ENCODE measurements around the gene STOML3.

STOML3 gene

DNA sequence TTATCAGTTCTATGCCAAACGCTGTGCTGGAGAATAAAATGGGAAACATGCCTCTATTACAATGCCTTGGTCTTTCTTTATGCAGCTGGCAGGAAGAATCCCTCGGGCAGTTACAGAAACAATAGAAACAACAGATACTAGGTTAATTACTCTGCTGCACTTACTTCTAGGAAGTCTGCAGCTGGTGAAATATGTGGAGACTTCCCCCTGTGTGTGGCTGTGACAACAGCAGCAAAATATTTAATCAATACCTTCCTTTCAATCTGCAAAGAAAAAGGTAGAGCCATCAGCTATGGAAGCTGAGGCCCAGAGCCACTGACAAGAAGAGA lies 9.9 kb downstream of the STOML3 start:
- no peak for DNase-seq

DNA sequence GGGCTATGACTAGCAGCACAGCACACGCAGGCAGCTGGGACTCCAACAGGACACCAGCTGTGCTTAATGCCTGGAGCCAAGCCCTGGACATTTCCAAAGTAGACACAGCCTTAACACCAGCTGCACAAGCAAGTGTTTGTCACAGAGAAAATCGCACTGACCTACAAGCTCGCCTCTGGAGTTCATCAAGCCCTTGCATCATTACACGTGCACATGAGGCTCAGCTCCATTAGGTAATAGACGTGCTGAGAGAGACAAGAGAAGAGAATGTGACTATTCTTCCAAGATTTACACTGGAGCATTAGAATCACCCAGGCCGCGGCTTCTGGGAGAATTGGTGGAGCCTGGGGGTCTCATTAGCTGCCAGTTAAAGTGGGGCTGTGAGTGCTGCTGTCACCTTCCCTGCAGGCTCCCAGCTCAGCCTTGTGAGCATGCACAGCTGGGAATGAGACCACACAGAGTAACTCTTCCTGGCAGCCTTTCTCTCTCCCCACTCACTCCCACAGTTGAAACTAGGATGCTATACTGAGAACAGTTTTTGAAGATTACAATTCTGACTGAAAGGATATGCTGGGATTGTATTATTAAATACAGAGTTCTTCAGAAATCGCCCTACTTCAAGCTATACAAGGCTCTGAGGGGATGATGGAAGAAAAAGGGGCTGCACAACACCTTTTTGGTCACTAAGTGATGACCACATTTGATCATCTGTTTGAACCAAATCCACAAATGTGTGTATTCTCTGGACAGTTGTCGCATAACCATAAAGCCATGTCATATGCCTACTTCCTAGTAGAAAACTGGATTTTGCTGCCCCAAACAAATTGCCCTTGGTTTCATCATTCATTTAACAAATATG lies 10.5 kb downstream of the STOML3 start:
- no peak for DNase-seq

DNA sequence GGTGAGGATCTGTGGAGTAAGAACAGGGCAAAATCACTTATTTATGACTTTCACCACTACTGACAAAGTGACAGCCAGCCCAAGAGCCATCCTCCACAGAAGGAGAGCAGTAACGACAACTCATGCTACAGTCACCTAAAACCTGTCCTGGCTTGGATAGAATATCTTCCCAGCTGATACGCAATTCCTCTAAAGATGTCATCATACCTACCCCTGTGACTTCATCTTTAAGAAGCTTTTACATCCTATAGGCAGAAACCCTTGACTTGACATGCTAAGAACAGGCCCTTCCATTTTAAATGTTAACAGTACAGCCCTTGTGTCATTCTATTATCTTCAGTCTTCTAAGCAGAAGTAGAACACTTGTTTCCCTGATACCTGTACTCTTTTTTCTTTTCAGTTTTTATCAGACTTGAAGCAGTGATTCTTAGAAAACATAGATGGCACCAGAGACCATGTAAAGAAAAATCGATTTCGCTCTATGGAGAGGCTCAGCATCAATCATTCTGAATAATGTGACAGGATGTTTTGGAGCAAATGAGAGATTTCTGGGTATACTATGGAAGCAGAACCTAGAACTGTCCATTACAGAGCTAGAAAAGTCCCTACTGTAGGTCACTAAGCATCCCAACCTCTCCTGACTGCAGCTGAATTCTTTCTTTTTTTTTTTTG lies 20.1 kb downstream of the STOML3 start:
- DNase-seq, result no peak

DNA sequence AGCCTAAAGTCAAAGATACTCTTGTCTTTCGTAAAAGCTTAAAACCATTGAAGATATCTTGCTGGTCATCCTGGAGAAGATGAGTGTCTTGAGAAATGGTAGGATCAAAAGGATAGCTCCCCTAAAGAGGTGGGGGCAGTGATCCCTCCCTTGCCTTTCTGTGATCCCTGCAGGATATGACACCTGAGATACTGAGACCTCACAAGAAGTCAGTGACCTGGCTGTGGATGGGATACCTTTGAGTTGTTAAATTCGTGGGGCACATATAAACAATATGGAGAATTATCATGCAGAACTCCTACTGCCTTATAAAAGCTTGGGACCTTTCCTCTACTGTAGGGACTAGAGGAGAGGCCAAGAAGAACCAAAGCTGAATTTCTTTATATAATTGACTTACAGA lies 21.4 kb downstream of the STOML3 start:
- DNase-seq, result no peak

GRCh38 chr13:38967446-38967845 lies 23.2 kb downstream of the STOML3 start:
- no peak for DNase-seq

- DNase-seq, result no peak
Observed at GRCh38 chr13:38965281-38965680, 25.4 kb downstream of the STOML3 start.

DNA sequence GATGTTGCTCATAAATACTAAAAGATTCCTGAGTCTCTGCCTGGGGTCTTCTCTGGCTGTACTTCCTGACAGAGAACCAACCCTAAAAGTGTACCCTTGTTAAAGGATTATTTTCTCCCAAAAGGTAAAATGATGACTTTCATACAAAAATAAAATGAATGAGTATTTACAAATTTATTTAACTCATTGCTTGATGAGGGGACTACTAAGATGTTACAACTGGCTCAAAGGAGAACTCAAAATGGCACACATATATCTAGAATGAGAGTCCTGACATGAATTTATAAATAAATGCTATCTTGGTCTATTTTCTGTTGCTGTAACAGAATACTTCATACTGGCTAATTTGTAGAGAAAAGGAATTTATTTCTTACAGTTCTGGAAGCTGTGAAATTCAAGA lies 30.5 kb downstream of the STOML3 start:
- no peak for DNase-seq

- no peak for DNase-seq
Observed at GRCh38 chr13:38957794-38958592, 32.6 kb downstream of the STOML3 start.

GRCh38 chr13:38954844-38955243 lies 35.8 kb downstream of the STOML3 start:
- DNase-seq, result no peak

DNA sequence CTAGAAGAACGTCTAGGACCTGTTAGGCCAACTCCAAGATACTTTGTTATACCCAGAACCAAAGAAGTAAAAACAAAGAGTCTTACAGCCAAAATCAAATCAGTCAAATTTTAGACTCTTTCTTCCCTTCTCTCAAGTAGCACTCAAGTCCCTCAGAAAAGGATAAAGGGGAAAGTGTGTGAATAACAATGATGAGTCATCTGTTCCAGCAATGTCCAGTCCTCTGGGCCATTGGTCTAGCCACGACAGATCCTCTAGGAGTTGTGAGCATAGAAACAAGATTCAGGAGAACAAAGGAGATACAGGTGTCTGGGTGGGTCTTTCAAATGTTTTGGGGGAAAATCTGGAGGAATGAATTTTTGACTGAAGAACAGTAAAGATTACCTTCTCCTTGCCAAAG lies 36.3 kb downstream of the STOML3 start:
- DNase-seq, result no peak

- no peak for DNase-seq
Observed at GRCh38 chr13:38952827-38953226, 37.8 kb downstream of the STOML3 start.

- DNase-seq, result no peak
Observed at GRCh38 chr13:38951525-38952313, 38.9 kb downstream of the STOML3 start.

GRCh38 chr13:38950987-38951386 lies 39.6 kb downstream of the STOML3 start:
- no peak for DNase-seq

- DNase-seq, result no peak
Observed at GRCh38 chr13:38947054-38947453, 43.6 kb downstream of the STOML3 start.

DNA sequence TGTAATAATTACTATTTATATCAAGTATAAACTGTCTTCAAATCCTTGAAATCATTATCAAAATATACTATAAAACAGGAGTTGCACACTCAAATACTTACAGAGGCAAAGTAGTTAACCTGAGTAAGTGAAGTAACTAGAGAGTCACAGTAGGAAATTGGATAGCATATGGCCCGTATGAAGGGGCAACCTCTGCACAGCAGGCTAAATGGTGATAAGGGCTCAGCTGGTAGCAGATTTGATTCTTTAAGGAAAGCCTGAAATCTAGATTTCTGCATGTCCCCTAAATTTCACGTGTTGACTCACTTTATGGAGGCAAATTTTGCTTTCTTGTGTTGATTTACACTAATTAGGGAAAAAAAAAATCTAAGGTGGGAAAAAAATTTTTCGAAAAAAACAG lies 46.4 kb downstream of the STOML3 start:
- DNase-seq, result no peak

DNA sequence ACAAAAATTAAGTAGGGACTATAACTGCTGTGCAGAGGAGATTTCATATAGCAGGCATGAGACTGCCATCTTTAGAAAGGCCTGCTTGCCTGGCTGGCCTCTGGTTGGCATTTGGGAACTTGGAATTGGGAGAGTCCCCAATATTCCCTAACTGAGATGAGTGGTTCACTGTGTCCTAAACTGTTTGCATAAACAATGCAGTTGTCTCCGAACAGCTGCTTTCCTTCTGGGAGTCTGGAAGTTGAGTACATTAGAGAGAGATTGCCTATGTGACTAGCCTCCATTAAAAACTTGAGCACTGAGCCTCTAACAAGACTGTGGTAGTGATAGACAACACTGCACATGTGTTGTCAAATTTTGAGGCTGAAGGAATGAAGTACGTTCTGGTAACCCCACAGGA lies 47.4 kb downstream of the STOML3 start:
- DNase-seq, result no peak

DNA sequence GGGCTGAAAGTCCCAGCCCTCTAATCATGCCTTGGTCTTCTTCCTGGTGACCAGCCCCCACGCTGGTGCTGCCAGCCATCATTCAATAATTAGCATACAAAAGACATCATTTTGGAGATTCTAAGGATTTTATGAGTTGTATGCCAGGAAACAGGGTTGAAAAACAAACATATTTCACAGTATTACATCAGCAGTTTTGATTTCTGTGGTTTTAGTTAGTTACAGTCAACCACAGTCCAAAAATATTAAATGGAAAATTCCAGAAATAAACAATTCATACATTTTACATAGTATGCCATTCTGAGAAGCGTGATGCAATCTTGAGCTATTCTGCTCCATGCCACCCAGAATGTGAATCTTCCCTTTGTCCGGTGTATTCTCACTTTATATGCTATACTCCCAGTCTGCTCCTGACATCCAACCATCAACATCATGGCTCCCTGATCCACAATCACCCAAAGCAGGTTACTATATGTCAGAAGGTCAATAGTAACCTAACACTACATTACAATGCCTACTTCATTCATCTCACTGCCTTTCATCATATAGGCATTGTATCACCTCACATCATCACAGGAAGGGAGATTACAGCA lies 49.2 kb downstream of the STOML3 start:
- no peak for DNase-seq

DNA sequence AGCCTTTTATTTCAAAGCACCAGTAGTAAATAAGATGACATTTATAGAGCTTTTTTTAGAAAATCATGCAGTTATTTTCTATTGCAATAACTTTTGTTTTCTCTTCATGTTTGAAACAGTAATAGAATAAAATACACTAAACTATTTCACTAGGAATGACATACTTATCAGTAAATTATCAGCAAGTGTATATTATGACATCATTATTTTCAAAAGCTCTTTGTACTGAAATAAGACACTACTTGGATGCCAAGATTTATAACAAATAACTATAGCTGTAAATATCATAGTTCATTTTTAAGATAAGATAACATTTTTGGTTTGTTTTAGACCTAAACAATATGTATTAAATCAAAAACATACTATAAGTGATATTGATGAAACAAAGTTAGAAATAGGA lies 56.8 kb downstream of the STOML3 start:
- DNase-seq, result no peak

GRCh38 chr13:38922170-38922569 lies 68.5 kb downstream of the STOML3 start:
- DNase-seq, result no peak

DNA sequence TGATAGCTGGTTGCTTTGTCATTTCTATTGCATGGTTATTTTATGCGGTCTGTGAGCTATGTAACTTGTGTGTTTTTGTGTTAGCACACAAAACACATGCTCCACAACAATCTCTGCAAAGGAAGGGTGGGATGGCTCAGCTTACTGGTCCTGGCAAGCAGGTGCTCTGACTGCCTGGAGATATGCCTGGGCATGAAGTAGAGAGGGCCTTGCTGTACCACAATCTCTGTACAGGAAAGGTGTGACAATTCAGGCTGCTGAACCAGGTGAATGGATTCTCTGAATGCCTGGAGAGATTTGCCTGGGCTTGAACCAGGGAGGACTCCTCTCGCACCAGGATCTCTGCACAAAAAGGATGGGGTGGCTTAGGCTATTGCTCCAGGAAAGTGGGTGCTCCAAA lies 69.5 kb downstream of the STOML3 start:
- DNase-seq, result no peak
